Neural cell (in vitro differentiated cells): ENCODE measurements around the gene IPO9. TPM values are rescaled to one million over a fixed set of nuclear protein-coding genes. Genes with fewer than 3 reads are reported as not detected.

Experiments
- H2AFZ ChIP-seq: fragments of 200-600, 300-800 bp; sonication (generic), shearing (Covaris generic); 2 replicates; pipeline ENCODE4 v1.6.0; 2014; ENCODE audit warnings: low read depth, mild to moderate bottlenecking, antibody characterized with exemption, low read length, moderate library complexity
- H3F3A ChIP-seq: fragments of 200-600 bp; shearing (Covaris generic); 2 replicates; pipeline ENCODE4 v1.6.1; 2016; ENCODE audit warnings: mild to moderate bottlenecking, moderate library complexity, mixed read lengths, antibody characterized with exemption, low read length; ENCODE audit not compliant: insufficient read depth, poor library complexity, severe bottlenecking
- H3K27ac ChIP-seq: fragments of 200-600, 300-800 bp; sonication (generic), shearing (Covaris generic); 2 replicates; pipeline ENCODE4 v1.5.1; 2014; ENCODE audit warnings: mild to moderate bottlenecking, low read length, moderate library complexity
- H3K27me3 ChIP-seq: fragments of 300-800, 200-600 bp; sonication (generic), shearing (Covaris generic); 2 replicates; pipeline ENCODE4 v1.6.0; 2014; ENCODE audit warnings: mild to moderate bottlenecking, low read depth, low read length, moderate library complexity; ENCODE audit not compliant: insufficient read depth
- H3K36me3 ChIP-seq: fragments of 300-800, 200-600 bp; sonication (generic), shearing (Covaris generic); 2 replicates; pipeline ENCODE4 v1.5.1; 2014; ENCODE audit warnings: mild to moderate bottlenecking, antibody characterized with exemption, low read length, moderate library complexity; ENCODE audit not compliant: insufficient read depth
- H3K4me2 ChIP-seq: fragments of 300-800, 200-600 bp; sonication (generic), shearing (Covaris generic); 2 replicates; pipeline ENCODE4 v1.6.0; 2014; ENCODE audit warnings: mild to moderate bottlenecking, low read length
- H3K4me3 ChIP-seq: fragments of 300-800, 200-600 bp; sonication (generic), shearing (Covaris generic); 2 replicates; pipeline ENCODE4 v1.5.1; 2014; ENCODE audit warnings: mild to moderate bottlenecking, low read length, moderate library complexity
- H3K79me2 ChIP-seq: fragments of 200-600 bp; shearing (Covaris generic); replicated peaks from 2 replicates; pipeline ENCODE4 v1.6.0; 2014; ENCODE audit warnings: mild to moderate bottlenecking, low read length, moderate library complexity; ENCODE audit not compliant: insufficient read depth
- H3K9ac ChIP-seq: fragments of 300-800, 200-600 bp; sonication (generic), shearing (Covaris generic); 2 replicates; pipeline ENCODE4 v1.6.1; 2016; ENCODE audit warnings: mild to moderate bottlenecking, low read length, mixed read lengths
- H3K9me2 ChIP-seq: fragments of 200-600 bp; shearing (Covaris generic); 2 replicates; pipeline ENCODE4 v1.6.1; 2016; ENCODE audit warnings: mild to moderate bottlenecking, low read length, mixed read lengths; ENCODE audit not compliant: insufficient read depth
- H3K9me3 ChIP-seq: fragments of 200-600, 300-800 bp; sonication (generic), shearing (Covaris generic); 2 replicates; pipeline ENCODE4 v1.6.1; 2016; ENCODE audit warnings: mild to moderate bottlenecking, mixed run types, low read length, moderate library complexity, mixed read lengths
- H4K20me1 ChIP-seq: fragments of 200-600 bp; shearing (Covaris generic); 2 replicates; pipeline ENCODE4 v1.6.1; 2016; ENCODE audit warnings: mild to moderate bottlenecking, mixed run types; ENCODE audit not compliant: insufficient read depth
- EP300 ChIP-seq: fragments of 450-650 bp; conservative IDR thresholded peaks from 2 replicates; pipeline ENCODE4 v1.6.1; 2014; ENCODE audit warnings: antibody characterized with exemption, mild to moderate bottlenecking, moderate library complexity; ENCODE audit not compliant: poor library complexity, severe bottlenecking
- EZH2 ChIP-seq: fragments of 200-600, 300-800 bp; shearing (Covaris generic), sonication (generic); IDR thresholded peaks from 2 replicates; pipeline ENCODE4 v1.6.1; 2014; ENCODE audit warnings: antibody characterized with exemption, low read length, borderline replicate concordance, mild to moderate bottlenecking; ENCODE audit not compliant: insufficient read depth, poor library complexity, severe bottlenecking
- MXI1 ChIP-seq: fragments of 450-650 bp; conservative IDR thresholded peaks from 2 replicates; pipeline ENCODE4 v1.6.1; 2014; ENCODE audit warnings: antibody characterized with exemption, mild to moderate bottlenecking; ENCODE audit not compliant: poor library complexity, severe bottlenecking
- POLR2AphosphoS5 ChIP-seq: IDR thresholded peaks from 2 replicates; pipeline ENCODE4 v1.6.1; 2012
- RAD21 ChIP-seq: fragments of 450-650 bp; conservative IDR thresholded peaks from 2 replicates; pipeline ENCODE4 v1.6.1; 2014; ENCODE audit warnings: antibody characterized with exemption, mild to moderate bottlenecking, moderate library complexity
- SMC3 ChIP-seq: fragments of 450-650 bp; conservative IDR thresholded peaks from 2 replicates; pipeline ENCODE4 v1.6.1; 2014; ENCODE audit warnings: antibody characterized with exemption, mild to moderate bottlenecking, moderate library complexity; ENCODE audit not compliant: poor library complexity
- TAF1 ChIP-seq: IDR thresholded peaks from 2 replicates; pipeline ENCODE4 v1.6.1; 2012; ENCODE audit warnings: low read depth
- polyA plus RNA-seq: library from polyadenylated mRNA; depleted of rRNA; stranded (reverse); fragments of >200 nt; gene quantifications from 2 replicates; pipeline ENCODE4 v1.2.3, GENCODE V29; 2014
- TF ChIP-seq, protein P1 (sequence below): fragments of 450-650 bp; IDR thresholded peaks from 2 replicates; pipeline ENCODE4 v1.5.1; 2014; ENCODE audit warnings: antibody characterized with exemption, mild to moderate bottlenecking, moderate library complexity; ENCODE audit not compliant: poor library complexity, severe bottlenecking
- TF ChIP-seq, protein P2 (sequence below): IDR thresholded peaks from 2 replicates; pipeline ENCODE4 v1.6.1; 2012; ENCODE audit warnings: borderline replicate concordance

IPO9 gene
- polyA plus RNA-seq, 1 donor from 2014 or later: 45.0 TPM

DNA sequence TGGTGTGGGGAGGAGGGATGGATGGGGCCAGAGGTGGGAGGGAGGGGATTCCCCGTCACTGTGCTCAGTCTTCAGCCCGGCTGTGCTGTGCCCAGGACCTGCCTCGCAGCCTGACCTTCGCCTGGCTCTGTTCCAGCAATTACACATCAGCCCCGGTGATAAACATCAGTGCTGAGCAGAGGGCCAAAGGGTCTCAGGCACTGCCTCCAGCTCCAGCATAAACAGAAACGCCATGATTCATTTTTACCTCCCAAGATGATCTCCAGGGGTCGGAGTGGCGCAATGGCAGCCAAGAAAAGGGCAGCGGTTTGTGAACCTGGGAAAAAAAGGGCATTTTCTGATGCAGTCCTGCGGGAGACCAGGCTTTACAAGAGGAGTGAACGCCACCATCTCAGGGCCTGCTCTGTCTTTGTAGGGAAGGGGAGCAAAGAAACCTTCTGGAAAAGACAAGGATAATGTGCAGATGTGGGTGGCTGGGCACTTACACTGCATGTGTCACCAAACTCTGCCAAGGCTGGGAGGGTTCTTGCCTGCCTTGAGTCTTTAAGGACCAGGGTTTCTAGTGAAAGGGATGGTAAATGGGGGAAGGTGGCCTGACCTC is 87.8 kb downstream of the IPO9 start:
- Histone ChIP-seq H3K27me3 (no peaks in the 10 kb centered on the region), H2AFZ (no peak overlapping the region), H3K9ac (no peak overlapping the region), H4K20me1 (no peaks in the 10 kb centered on the region), H3K4me3 (no peak overlapping the region), H3K27ac (no peak overlapping the region), H3K9me2 (no peaks in the 10 kb centered on the region), H3F3A (no peaks in the 10 kb centered on the region), H3K4me2 (no peak overlapping the region), H3K79me2 (no peaks in the 10 kb centered on the region), H3K36me3 (no peaks in the 10 kb centered on the region), H3K9me3 (no peaks in the 10 kb centered on the region)
- TF ChIP-seq TAF1: no peak
- no peak for TF ChIP-seq MXI1
- TF ChIP-seq, protein P1, sequence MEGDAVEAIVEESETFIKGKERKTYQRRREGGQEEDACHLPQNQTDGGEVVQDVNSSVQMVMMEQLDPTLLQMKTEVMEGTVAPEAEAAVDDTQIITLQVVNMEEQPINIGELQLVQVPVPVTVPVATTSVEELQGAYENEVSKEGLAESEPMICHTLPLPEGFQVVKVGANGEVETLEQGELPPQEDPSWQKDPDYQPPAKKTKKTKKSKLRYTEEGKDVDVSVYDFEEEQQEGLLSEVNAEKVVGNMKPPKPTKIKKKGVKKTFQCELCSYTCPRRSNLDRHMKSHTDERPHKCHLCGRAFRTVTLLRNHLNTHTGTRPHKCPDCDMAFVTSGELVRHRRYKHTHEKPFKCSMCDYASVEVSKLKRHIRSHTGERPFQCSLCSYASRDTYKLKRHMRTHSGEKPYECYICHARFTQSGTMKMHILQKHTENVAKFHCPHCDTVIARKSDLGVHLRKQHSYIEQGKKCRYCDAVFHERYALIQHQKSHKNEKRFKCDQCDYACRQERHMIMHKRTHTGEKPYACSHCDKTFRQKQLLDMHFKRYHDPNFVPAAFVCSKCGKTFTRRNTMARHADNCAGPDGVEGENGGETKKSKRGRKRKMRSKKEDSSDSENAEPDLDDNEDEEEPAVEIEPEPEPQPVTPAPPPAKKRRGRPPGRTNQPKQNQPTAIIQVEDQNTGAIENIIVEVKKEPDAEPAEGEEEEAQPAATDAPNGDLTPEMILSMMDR: no peak
- TF ChIP-seq POLR2AphosphoS5: no peak

DNA sequence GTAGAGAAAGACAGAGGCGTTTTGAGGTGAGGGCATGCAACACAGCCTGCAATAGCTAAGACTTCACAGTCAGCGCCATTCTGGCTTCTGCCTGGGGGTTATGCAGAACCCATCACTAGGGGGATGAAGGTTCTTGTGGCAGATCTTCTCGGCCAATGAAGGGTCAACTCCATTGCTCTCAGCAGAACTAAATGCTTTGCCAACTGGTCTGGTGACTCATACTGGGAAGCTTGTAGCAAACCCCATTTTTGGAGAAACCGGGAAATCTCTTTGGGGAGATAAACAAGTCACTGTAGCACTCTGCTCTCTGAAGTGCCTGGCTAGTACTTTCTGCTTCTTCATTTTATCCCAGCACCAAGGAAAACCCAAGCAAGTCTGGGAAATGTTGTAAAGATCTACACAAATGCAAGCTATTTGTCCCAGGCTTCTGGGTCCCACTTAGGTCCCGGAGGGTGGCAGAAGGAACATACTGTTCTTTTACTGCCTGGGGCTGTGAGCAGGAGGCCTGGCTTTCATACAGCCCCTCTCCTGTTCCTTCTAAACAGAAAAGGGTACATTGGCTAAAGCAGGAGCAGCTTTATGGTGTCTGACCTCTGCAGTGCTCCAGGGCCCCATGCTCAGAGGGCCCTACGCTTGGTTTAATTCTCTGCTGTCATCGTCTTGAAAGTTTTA is 88.5 kb downstream of the IPO9 start:
- H3K36me3 ChIP-seq: no peaks in the 10 kb centered on the region
- no peaks in the 10 kb centered on the region for H3K9me2 ChIP-seq
- no peak overlapping the region for H2AFZ ChIP-seq
- no peaks in the 10 kb centered on the region for H3K9me3 ChIP-seq
- H4K20me1 ChIP-seq: no peaks in the 10 kb centered on the region
- no peak overlapping the region for H3K27ac ChIP-seq
- H3K4me3 ChIP-seq: no peak overlapping the region
- H3K9ac ChIP-seq: no peak overlapping the region
- no peaks in the 10 kb centered on the region for H3F3A ChIP-seq
- H3K27me3 ChIP-seq: no peaks in the 10 kb centered on the region
- TF ChIP-seq EP300 (no peak), RAD21 (no peak), SMC3 (no peak), MXI1 (no peak), EZH2 (no peak), TAF1 (no peak), POLR2AphosphoS5 (no peak)
- TF ChIP-seq, protein P2, sequence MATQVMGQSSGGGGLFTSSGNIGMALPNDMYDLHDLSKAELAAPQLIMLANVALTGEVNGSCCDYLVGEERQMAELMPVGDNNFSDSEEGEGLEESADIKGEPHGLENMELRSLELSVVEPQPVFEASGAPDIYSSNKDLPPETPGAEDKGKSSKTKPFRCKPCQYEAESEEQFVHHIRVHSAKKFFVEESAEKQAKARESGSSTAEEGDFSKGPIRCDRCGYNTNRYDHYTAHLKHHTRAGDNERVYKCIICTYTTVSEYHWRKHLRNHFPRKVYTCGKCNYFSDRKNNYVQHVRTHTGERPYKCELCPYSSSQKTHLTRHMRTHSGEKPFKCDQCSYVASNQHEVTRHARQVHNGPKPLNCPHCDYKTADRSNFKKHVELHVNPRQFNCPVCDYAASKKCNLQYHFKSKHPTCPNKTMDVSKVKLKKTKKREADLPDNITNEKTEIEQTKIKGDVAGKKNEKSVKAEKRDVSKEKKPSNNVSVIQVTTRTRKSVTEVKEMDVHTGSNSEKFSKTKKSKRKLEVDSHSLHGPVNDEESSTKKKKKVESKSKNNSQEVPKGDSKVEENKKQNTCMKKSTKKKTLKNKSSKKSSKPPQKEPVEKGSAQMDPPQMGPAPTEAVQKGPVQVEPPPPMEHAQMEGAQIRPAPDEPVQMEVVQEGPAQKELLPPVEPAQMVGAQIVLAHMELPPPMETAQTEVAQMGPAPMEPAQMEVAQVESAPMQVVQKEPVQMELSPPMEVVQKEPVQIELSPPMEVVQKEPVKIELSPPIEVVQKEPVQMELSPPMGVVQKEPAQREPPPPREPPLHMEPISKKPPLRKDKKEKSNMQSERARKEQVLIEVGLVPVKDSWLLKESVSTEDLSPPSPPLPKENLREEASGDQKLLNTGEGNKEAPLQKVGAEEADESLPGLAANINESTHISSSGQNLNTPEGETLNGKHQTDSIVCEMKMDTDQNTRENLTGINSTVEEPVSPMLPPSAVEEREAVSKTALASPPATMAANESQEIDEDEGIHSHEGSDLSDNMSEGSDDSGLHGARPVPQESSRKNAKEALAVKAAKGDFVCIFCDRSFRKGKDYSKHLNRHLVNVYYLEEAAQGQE: no peak
- TF ChIP-seq, protein P1: no peak
- H3K4me2 ChIP-seq: no peak overlapping the region
- no peaks in the 10 kb centered on the region for H3K79me2 ChIP-seq
